GM21717 (cell line): Measurements from ENCODE around the gene ARHGAP26.
A peak's percentile ranks its signal among the peaks of the same experiment; 100 is the strongest.
"Not testable (repeated sequence)": the region's sequence is repeated elsewhere in the genome, so short reads cannot be mapped to it uniquely, and the experiment has no call there.

Experiments
- ATAC-seq: cut with Tn5 transposase; IDR thresholded peaks from one replicate; pipeline ENCODE4 v1.9.1; 2021; ENCODE audit warnings: mild to moderate bottlenecking, moderate library complexity; ENCODE audit not compliant: unreplicated experiment

Gene ARHGAP26

GRCh38 chr5:143191720-143192119, 421.5 kb downstream of the ARHGAP26 start:
- no peak for ATAC-seq

- ATAC-seq, result no peak
Observed at GRCh38 chr5:143192191-143192900, 422.2 kb downstream of the ARHGAP26 start.

DNA sequence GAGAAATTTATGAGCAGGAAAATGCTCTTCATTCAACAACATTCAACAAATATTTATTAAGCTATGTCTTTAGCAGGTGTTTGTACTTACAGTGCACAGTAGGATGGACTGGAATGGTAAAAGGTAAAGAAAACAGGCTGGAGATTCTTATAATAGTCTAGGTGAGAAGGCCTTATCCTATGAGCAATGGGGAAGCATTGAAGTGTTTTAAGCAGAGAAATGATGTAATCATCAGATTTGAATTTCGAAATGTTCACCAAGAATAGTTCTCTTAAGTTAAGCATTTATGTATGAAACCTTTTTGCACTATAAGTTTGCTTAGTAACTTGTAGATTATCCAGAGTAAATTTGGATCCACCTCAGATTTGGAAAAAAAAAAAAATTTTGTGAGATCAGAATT, 424.0 kb downstream of the ARHGAP26 start:
- no peak for ATAC-seq

DNA sequence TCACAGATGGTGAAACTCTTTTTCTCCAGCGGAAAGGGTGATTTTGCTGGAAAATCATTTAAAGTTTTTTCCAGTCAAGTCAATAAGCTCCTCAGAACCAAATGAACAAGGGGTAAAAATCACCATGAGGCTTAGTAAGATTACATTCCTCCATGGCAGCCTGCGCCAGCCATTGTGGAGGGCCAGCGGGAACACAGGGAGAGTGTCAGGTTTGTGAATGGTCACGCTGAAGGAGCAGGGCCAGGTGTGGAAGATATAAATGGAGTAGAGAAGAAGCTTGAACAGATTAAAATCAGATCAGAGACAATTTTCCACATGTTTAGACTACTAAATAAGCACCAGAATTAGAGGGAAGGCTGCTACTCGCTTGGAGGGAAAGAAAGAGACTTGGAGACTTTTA, 424.5 kb downstream of the ARHGAP26 start:
- ATAC-seq, result no peak

DNA sequence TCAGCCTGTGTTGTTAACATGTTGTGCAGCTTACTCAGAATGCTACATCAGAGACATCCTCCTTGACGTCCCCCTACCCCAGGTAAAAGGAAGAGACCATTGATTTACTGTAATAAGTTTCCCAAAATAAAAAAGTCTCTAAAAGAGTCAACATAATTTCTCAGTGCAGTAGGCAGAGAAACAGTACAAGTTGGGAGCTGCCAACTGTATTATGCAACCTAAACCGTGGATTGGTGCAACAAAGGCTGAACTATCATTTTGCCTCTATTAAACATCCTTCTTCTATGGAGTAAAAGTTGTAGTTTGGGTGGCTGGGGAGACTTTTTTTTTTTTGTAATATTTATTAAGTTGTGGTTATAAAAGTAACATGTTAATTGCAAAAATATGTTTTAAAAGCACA, 425.3 kb downstream of the ARHGAP26 start:
- no peak for ATAC-seq

DNA sequence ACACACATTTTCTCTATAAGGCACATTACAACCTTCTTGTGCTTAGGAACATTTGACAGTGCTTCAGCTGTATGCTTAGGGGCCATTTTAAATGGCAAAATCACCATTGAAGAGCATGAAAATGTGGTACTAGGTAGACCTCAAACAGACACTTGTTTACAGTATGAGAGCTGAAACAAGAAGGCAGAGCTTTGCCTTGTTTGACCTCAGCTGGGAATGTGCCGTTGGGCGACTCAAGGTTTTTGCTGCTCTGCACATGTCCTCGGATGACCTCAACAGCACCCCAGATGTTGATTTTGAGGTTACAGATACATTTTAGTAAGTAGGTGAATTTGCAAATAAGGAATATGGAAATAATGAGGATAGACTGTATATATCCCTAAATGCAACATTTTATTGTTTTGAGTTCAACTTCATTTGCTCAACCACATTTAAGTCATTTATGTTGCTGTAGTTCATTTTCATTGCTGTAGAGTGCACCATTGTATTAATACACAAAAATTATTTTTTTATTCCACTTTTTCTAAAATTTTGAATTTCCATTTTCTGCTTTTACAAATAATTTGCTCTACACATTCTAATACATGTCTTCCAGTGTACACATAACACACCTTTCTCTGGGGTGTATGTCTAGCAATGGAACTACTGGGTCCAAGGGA, 426.6 kb downstream of the ARHGAP26 start:
- ATAC-seq, result no peak

DNA sequence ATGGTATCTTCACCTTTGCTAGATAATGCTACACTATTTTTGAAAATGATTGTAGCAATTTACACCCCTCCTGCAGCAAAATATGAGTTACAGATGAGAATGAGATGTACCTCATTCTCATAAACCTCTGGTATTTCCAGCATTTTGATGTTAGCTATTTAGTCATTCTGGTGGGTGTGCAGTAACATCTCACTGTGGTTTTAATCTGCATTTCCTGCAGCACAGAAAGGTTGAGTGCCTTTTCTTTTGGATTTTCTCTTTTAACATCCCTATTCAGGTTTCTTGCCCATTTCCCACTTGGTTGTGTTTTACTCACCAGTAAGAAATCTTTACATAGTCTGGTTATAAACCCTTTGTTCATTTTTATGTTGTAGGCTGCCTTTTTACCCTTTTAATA, 427.1 kb downstream of the ARHGAP26 start:
- no peak for ATAC-seq

GRCh38 chr5:143198332-143198731, 428.2 kb downstream of the ARHGAP26 start:
- ATAC-seq, result no peak

DNA sequence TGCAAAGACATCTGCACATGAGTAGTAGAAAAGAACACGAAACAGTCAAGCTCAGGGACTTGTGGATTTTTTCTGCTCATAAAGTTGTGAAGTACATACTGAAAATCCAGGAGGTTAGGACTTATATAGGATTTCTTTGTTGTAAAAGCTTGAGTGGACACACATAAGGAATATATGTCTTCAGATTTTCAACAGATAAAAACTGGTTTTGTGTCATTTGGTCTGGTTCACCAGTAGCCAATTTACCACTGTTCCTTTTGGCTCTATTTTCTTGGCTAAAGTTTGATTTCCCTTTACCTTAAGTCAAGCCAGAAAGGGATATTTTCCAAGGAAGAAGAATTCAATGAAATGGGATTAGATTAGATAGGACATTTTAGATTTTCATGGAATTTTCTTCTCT, 429.0 kb downstream of the ARHGAP26 start:
- ATAC-seq, result no peak

DNA sequence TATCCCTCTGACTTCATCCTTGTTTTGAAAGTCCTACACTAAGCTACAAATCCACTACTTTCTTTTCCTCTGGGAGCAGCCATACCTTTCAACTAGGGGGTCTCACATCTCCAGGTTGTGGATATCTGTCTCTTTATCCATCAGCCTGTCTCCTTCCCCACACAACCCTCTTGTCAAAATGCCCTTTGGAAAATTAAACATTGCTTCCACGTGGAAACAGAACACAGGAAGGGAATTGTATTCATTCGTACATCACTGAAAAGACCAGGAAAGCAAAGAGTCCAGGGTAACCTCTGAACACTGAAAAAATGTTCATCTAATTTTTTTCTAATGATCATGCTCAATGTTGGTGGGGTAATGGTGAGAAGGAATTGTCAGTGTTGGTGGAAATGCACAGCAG, 429.7 kb downstream of the ARHGAP26 start:
- ATAC-seq, result no peak

DNA sequence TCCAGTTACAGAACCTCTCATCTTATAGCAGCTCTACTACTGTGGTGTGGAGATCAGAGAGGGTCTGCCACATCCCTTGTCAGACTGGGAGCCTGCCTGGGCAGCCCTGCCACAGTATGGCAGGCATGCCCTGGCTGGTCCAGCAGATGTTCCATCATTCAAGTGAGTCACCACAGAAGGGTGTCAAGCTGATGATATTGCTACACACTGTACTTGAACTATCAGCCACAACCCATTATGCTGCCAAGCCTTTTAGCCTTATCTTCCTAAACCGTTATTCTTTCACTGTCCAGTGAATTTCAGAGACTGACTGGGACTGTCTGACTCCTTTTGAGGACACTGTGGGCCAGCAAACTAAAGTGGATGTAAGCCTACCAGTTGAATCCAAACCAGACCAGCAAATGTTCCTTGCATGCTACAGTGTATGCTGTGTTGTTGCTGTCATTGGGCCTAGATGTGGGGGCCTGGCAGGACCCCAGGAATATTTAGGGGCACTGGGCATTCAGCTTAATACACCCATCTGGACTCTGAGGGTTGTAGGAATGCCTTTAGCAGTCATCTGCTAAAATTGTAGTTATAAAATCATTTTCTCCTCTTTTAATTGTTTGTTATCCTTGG, 430.7 kb downstream of the ARHGAP26 start:
- ATAC-seq, result no peak

GRCh38 chr5:143201589-143201988, 431.4 kb downstream of the ARHGAP26 start:
- ATAC-seq, result no peak

- not testable (repeated sequence) for ATAC-seq
Observed at GRCh38 chr5:143203301-143203956, 433.3 kb downstream of the ARHGAP26 start.

- no peak for ATAC-seq
Observed at GRCh38 chr5:143204474-143205246, 434.5 kb downstream of the ARHGAP26 start.

DNA sequence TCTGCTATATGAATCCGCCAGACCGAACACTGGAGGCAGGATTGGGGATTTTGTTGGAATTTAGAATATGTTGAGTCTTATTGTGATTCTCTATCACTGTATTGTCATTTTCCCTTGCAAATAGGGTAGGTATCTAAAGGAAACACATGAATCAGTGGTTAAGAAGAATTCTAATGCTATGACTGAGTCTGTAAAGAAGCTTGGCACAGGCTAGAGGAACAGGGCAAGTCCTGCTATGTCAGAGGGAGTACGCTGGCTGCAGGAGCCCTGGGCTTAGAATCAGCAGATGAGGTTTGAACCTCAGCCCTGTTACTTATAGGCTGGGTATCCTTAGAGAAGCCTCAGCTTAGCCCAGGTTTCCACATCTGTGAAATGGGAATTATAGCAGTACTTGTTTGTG, 435.2 kb downstream of the ARHGAP26 start:
- ATAC-seq, result no peak

DNA sequence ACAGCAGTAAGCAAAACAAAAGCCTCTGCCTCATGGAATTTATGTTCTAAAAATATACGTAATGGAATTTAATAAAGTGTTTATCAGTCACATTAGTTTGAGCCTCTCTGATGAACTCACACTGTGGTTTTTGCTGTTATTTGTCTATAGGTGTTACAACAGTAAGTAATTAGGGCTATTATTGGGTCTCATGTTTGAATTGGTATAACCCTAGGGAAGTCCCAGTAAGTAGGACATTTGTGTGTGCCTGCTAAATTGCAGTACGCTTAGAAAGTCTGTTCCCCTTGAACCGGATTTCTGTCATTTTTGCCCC, 435.7 kb downstream of the ARHGAP26 start:
- ATAC-seq, result peak; percentile 22

DNA sequence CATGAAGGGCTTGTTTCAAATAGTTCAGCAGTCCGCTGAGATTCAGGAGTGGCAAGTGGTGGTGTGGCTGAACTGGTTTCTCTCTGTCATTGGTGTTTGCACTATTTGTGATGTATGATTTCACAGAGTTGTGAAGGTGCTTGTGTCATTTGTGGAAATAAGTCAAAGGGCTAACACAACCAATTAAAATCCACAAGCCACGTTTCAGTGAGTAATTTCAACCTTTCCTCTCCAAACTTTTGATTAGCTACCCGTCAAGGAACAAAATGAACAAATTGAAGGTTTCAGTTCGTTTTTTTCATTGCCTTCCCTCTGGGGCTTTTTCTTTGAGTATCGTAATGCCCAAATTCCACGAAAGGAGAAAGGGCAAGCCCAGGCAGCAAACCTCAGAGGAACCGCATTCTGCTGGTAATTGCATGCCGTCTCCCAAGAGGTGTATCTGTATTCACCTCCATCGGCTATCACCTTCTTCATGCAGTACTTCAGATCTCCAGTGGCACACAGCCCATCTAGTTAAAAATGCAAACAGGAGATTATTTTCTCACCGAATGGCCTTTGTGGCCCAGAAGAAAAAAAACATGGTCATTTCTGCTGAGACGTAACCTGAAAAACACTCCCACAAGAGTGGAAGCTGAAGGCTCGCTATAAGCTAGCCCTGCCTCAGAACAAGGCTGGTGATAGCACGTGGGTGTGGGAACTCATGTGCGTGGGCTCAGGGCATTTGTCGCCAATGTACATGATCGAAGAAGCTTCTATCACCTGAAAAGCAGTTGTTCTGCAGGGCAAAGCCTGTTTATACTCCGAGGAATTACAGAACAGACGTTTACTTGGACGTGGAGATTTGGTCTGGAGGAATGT, 436.2 kb downstream of the ARHGAP26 start:
- ATAC-seq, result peak; percentile 61

DNA sequence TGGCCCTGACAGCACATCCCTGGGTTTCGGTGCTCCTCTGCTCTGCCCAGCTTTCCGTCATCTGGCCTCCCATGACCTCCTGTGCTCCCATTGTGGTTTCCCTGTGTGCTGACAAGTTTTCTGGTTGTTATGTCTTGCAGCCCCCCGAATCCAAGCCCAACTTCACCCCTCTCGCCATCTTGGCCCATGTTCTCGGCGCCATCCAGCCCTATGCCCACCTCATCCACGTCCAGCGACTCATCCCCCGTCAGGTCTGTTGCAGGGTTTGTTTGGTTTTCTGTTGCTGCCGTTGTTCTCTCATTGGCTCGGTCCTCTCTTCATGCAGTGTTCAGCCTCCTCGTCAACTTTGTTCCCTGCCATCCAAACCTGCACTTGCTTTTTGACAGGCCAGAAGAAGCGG, 436.9 kb downstream of the ARHGAP26 start:
- no peak for ATAC-seq

DNA sequence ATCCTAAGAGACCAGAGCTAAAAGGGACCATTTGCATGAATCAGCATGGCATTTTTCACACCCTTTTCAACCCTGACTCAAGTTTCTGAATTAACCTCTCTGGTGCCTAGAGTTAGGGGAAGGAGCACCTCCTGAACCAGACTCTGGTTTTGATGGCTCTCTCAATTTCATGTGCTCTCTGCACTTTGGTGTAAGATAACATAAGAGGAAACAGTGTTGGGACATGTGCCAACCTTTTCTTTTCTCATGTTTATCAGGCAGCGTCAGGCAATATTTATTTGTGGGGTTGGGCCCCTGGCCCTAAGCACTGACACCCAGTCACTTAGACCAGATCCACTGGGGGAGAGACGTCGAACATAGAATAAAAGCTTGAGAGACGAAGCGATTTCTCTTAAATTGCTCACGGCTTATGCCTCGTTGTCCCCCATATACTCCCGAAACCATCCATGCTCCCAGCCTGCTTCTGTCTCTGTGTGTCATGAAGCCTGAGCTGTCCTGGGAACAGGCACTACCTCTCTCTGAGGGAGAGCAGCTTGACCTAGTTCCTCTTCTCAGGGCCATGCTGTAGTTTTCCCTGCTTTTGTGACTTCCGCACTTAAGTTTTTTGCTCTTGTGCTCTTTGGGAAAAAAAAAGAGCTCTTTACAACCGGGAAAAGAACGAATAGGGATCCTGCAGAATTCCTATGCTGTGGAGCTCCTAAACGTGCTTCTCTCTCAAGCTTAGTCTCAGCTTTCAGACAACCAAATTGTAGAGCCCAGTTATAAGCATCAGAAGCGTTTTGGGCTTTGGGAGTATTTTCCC, 437.6 kb downstream of the ARHGAP26 start:
- ATAC-seq, result no peak

- ATAC-seq, result no peak
Observed at GRCh38 chr5:143208365-143208641, 438.1 kb downstream of the ARHGAP26 start.
